HEK293 (cell line): Measurements from ENCODE around the gene B4GALNT3.

Experiments used
- CTCF ChIA-PET: fragments of 350-600 bp; formaldehyde crosslinking; extraction: SDS; loops from one replicate; lab custom pipeline; 2021; ENCODE audit warnings: antibody characterized with exemption; lab: Yijun Ruan, JAX
- POLR2A ChIA-PET: fragments of 300-600 bp; formaldehyde crosslinking; extraction: SDS; loops from one replicate; lab custom pipeline; 2020; ENCODE audit warnings: antibody characterized with exemption, inconsistent platforms; lab: Yijun Ruan, JAX
- H3K27ac ChIP-seq: fragments of 200-500 bp; sonication (Bioruptor generic); 2 replicates; pipeline ENCODE4 v1.5.1; 2014; ENCODE audit warnings: low read depth, low read length, control low read depth, inconsistent platforms; ENCODE audit errors: extremely low read depth
- H3K36me3 ChIP-seq, 2 experiments: fragments of 200-500 bp in 1 of 2; sonication (Bioruptor generic) in 1 of 2; 1 replicate in 1 of 2; 2 replicates in 1 of 2; pipeline ENCODE4 v1.5.1; 2014 to 2017; ENCODE audit warnings: inconsistent platforms in 2 of 2, low read length in 2 of 2; ENCODE audit not compliant: control insufficient read depth in 2 of 2, insufficient read depth in 1 of 2
- H3K4me1 ChIP-seq: fragments of 200-500 bp; sonication (Bioruptor generic); 2 replicates; pipeline ENCODE4 v1.5.1; 2014; ENCODE audit warnings: mild to moderate bottlenecking, low read length, inconsistent platforms; ENCODE audit not compliant: control insufficient read depth, insufficient read depth
- H3K4me3 ChIP-seq: 2 replicates; pipeline ENCODE4 v1.5.1; 2011; ENCODE audit warnings: low read depth, mild to moderate bottlenecking, control low read depth, low read length, moderate library complexity
- H3K9me3 ChIP-seq: fragments of 200-500 bp; sonication (Bioruptor generic); 2 replicates; pipeline ENCODE4 v1.5.1; 2014; ENCODE audit warnings: low read depth, low read length, inconsistent platforms; ENCODE audit not compliant: control insufficient read depth, insufficient read depth
- GLIS1 ChIP-seq: fragments of 450-650 bp; formaldehyde crosslinking; IDR thresholded peaks from 2 replicates; pipeline ENCODE4 v1.5.1; 2016; ENCODE audit warnings: missing biosample characterization, missing genetic modification characterization
- ZNF140 ChIP-seq: fragments of 450-650 bp; formaldehyde crosslinking; IDR thresholded peaks from 2 replicates; pipeline ENCODE4 v1.5.1; 2016; ENCODE audit warnings: missing biosample characterization, missing genetic modification characterization
- ZNF202 ChIP-seq: fragments of 450-650 bp; formaldehyde crosslinking; IDR thresholded peaks from 2 replicates; pipeline ENCODE4 v1.5.1; 2016; ENCODE audit warnings: missing biosample characterization, missing genetic modification characterization, borderline replicate concordance
- ZNF366 ChIP-seq: fragments of 450-650 bp; formaldehyde crosslinking; conservative IDR thresholded peaks from 2 replicates; pipeline ENCODE4 v1.5.1; 2016; ENCODE audit warnings: missing biosample characterization, missing genetic modification characterization
- ZNF501 ChIP-seq: fragments of 450-650 bp; formaldehyde crosslinking; IDR thresholded peaks from 2 replicates; pipeline ENCODE4 v1.5.1; 2016; ENCODE audit warnings: missing biosample characterization, missing genetic modification characterization
- ZNF521 ChIP-seq: fragments of 450-650 bp; formaldehyde crosslinking; IDR thresholded peaks from 2 replicates; pipeline ENCODE4 v1.5.1; 2017; ENCODE audit warnings: missing biosample characterization, mild to moderate bottlenecking, missing genetic modification characterization
- ZNF558 ChIP-seq: fragments of 450-650 bp; formaldehyde crosslinking; IDR thresholded peaks from 2 replicates; pipeline ENCODE4 v1.5.1; 2016; ENCODE audit warnings: missing biosample characterization, missing genetic modification characterization
- ZNF660 ChIP-seq: fragments of 450-650 bp; IDR thresholded peaks from 2 replicates; pipeline ENCODE4 v1.5.1; 2018; ENCODE audit warnings: missing biosample characterization, mild to moderate bottlenecking, missing genetic modification characterization
- ZNF670 ChIP-seq: fragments of 450-650 bp; formaldehyde crosslinking; IDR thresholded peaks from 2 replicates; pipeline ENCODE4 v1.5.1; 2016; ENCODE audit warnings: missing biosample characterization, missing genetic modification characterization, low read depth
- ZNF701 ChIP-seq: fragments of 450-650 bp; formaldehyde crosslinking; IDR thresholded peaks from 2 replicates; pipeline ENCODE4 v1.5.1; 2016; ENCODE audit warnings: missing biosample characterization, missing genetic modification characterization
- ZNF791 ChIP-seq: fragments of 450-650 bp; formaldehyde crosslinking; IDR thresholded peaks from 2 replicates; pipeline ENCODE4 v1.5.1; 2016; ENCODE audit warnings: missing biosample characterization, missing genetic modification characterization
- ZSCAN16 ChIP-seq: fragments of 450-650 bp; formaldehyde crosslinking; IDR thresholded peaks from 2 replicates; pipeline ENCODE4 v1.5.1; 2016; ENCODE audit warnings: missing biosample characterization, missing genetic modification characterization
- ZSCAN23 ChIP-seq: fragments of 450-650 bp; formaldehyde crosslinking; IDR thresholded peaks from 2 replicates; pipeline ENCODE4 v1.5.1; 2016; ENCODE audit warnings: missing biosample characterization, missing genetic modification characterization
- TF ChIP-seq, protein P1 (sequence below): fragments of 450-650 bp; formaldehyde crosslinking; IDR thresholded peaks from 2 replicates; pipeline ENCODE4 v1.5.1; 2016; ENCODE audit warnings: missing biosample characterization, missing genetic modification characterization, borderline replicate concordance
- TF ChIP-seq, protein P2 (sequence below): fragments of 450-650 bp; formaldehyde crosslinking; IDR thresholded peaks from 2 replicates; pipeline ENCODE4 v1.5.1; 2016; ENCODE audit warnings: missing biosample characterization, missing genetic modification characterization, low read depth
- TF ChIP-seq, protein P3 (sequence below): fragments of 450-650 bp; formaldehyde crosslinking; optimal IDR thresholded peaks from 2 replicates; pipeline ENCODE3; 2016; ENCODE audit warnings: missing biosample characterization, mild to moderate bottlenecking, missing genetic modification characterization
- TF ChIP-seq, protein P4 (sequence below): fragments of 450-650 bp; formaldehyde crosslinking; IDR thresholded peaks from 2 replicates; pipeline ENCODE4 v1.5.1; 2016; ENCODE audit warnings: missing biosample characterization, missing genetic modification characterization
- TF ChIP-seq, protein P5 (sequence below): fragments of 450-650 bp; formaldehyde crosslinking; IDR thresholded peaks from 2 replicates; pipeline ENCODE4 v1.5.1; 2016; ENCODE audit warnings: missing biosample characterization, missing genetic modification characterization, low read depth
- TF ChIP-seq, protein P6 (sequence below): fragments of 450-650 bp; formaldehyde crosslinking; conservative IDR thresholded peaks from 2 replicates; pipeline ENCODE4 v1.5.1; 2016; ENCODE audit warnings: low read depth, missing biosample characterization, missing genetic modification characterization

The B4GALNT3 gene

DNA sequence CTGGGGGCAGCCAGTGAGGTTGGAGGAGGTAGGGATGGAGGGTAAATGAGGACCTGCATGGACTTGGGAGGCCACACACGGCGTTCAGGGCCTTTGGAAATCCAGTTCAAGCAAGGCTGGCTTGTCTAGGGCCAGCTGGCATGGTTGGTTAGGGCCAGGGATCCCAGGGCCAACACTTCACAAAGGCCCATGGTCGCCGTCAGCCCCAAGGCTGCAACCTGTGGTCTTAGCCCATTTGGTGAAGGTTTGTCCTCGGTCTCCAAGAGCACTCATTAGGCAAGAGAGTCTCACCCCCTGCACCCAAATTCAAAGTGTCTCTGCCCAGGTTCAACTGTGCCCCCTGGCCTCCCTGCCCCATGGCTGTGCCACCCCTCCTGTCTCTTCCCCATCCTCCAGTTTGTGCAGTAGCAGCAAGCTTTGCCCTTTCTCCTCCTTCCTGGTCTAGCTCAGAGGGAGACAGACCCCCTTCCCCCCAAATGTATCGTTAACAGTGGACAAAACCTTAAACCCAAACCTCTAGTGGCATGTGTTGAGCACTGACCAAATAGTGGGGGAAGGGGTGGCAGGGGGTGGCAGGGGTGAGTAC, 109.4 kb downstream of the B4GALNT3 start:
- H3K36me3 ChIP-seq: peaks cover 0 to 2% of the 10 kb centered on the region in 2 experiments; a peak in 1 of 3 replicates
- TF ChIP-seq ZSCAN16 (tag by site-specific recombination): no peak
- POLR2A ChIA-PET: interaction anchor here (1.9 kb wide), 1 partner anchor 182 kb away, joined by 11 read pairs; the partner anchor contains the start of gene WNK1
- H3K4me3 ChIP-seq: no peak overlapping the region
- CTCF ChIA-PET: interaction anchor here (0.6 to 3.9 kb wide), 14 partner anchors 11 to 529 kb away, joined by 3 to 39 read pairs (median 3); partner anchors contain the start of gene RAD52
- H3K9me3 ChIP-seq: no peaks in the 10 kb centered on the region
- H3K27ac ChIP-seq: no peak overlapping the region
- peaks cover 6% of the 10 kb centered on the region for H3K4me1 ChIP-seq

DNA sequence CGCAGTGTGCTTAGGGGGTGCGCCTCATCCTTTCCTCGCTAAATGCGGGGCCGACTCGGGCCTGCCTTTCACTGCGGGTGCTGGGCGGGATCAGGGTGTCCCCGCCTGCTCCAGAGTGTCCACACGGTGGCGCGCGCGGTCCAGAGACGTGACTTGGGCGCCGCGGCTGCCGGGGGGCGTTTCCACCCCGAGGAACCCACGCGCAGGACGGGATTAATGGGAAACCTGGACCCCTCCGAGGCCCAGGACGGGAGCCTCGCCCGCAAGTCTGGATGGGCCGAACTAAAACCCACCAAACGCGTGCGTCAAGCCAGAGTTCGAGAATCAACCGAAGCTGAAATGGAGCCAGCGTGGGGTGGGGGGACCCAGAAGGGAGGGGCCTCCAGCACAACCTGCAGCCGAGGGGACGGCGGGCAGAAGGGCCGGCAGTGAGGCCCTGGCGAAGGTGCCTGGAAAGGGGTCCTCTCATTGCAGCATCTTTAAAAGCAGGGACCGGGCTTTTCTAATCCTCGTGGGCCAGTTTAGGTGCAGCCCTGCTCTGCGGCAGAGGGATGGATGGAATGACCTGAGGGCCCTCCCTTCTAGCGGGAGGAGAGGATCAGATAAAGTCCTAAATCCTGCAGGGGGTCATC, 110.2 kb downstream of the B4GALNT3 start:
- Histone ChIP-seq H3K36me3 (no peaks in the 10 kb centered on the region), H3K9me3 (no peaks in the 10 kb centered on the region), H3K27ac (peak overlapping the region; percentile 52; the same call in 1 of the 2 replicates), H3K4me3 (peak overlapping the region; percentile 63), H3K4me1 (peaks cover 6% of the 10 kb centered on the region)
- ChIA-PET POLR2A (interaction anchor here (1.2 to 1.9 kb wide), 2 partner anchors 182 to 184 kb away, joined by 3 to 11 read pairs; partner anchors contain the start of gene WNK1), CTCF (interaction anchor here (0.7 to 3.9 kb wide), 22 partner anchors 11 to 548 kb away, joined by 3 to 39 read pairs (median 4); partner anchors contain the start of gene RAD52)
- TF ChIP-seq ZNF791 (no peak), ZNF501 (tag by site-specific recombination) (peak; percentile 79), ZNF558 (tag by site-specific recombination) (no peak), GLIS1 (tag by site-specific recombination) (peak; percentile 60), ZNF701 (tag by site-specific recombination) (no peak), ZNF366 (tag by site-specific recombination) (peak; percentile 17; the same call in 1 of the 2 replicates), ZNF670 (tag by site-specific recombination) (no peak), ZSCAN23 (no peak), ZNF202 (tag by site-specific recombination) (no peak), ZNF521 (tag by site-specific recombination) (no peak), ZNF140 (no peak), ZNF660 (tag by site-specific recombination) (peak; percentile 85)
- TF ChIP-seq, protein P1, sequence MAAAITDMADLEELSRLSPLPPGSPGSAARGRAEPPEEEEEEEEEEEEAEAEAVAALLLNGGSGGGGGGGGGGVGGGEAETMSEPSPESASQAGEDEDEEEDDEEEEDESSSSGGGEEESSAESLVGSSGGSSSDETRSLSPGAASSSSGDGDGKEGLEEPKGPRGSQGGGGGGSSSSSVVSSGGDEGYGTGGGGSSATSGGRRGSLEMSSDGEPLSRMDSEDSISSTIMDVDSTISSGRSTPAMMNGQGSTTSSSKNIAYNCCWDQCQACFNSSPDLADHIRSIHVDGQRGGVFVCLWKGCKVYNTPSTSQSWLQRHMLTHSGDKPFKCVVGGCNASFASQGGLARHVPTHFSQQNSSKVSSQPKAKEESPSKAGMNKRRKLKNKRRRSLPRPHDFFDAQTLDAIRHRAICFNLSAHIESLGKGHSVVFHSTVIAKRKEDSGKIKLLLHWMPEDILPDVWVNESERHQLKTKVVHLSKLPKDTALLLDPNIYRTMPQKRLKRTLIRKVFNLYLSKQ: no peak
- TF ChIP-seq, protein P2, sequence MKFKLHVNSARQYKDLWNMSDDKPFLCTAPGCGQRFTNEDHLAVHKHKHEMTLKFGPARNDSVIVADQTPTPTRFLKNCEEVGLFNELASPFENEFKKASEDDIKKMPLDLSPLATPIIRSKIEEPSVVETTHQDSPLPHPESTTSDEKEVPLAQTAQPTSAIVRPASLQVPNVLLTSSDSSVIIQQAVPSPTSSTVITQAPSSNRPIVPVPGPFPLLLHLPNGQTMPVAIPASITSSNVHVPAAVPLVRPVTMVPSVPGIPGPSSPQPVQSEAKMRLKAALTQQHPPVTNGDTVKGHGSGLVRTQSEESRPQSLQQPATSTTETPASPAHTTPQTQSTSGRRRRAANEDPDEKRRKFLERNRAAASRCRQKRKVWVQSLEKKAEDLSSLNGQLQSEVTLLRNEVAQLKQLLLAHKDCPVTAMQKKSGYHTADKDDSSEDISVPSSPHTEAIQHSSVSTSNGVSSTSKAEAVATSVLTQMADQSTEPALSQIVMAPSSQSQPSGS (tag by site-specific recombination): no peak
- TF ChIP-seq, protein P3, sequence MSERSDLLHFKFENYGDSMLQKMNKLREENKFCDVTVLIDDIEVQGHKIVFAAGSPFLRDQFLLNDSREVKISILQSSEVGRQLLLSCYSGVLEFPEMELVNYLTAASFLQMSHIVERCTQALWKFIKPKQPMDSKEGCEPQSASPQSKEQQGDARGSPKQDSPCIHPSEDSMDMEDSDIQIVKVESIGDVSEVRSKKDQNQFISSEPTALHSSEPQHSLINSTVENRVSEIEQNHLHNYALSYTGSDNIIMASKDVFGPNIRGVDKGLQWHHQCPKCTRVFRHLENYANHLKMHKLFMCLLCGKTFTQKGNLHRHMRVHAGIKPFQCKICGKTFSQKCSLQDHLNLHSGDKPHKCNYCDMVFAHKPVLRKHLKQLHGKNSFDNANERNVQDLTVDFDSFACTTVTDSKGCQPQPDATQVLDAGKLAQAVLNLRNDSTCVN (tag by site-specific recombination): peak; percentile 72
- TF ChIP-seq, protein P4, sequence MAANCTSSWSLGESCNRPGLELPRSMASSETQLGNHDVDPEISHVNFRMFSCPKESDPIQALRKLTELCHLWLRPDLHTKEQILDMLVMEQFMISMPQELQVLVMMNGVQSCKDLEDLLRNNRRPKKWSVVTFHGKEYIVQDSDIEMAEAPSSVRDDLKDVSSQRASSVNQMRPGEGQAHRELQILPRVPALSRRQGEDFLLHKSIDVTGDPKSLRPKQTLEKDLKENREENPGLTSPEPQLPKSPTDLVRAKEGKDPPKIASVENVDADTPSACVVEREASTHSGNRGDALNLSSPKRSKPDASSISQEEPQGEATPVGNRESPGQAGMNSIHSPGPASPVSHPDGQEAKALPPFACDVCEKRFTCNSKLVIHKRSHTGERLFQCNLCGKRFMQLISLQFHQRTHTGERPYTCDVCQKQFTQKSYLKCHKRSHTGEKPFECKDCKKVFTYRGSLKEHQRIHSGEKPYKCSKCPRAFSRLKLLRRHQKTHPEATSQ (tag by site-specific recombination): no peak
- TF ChIP-seq, protein P5, sequence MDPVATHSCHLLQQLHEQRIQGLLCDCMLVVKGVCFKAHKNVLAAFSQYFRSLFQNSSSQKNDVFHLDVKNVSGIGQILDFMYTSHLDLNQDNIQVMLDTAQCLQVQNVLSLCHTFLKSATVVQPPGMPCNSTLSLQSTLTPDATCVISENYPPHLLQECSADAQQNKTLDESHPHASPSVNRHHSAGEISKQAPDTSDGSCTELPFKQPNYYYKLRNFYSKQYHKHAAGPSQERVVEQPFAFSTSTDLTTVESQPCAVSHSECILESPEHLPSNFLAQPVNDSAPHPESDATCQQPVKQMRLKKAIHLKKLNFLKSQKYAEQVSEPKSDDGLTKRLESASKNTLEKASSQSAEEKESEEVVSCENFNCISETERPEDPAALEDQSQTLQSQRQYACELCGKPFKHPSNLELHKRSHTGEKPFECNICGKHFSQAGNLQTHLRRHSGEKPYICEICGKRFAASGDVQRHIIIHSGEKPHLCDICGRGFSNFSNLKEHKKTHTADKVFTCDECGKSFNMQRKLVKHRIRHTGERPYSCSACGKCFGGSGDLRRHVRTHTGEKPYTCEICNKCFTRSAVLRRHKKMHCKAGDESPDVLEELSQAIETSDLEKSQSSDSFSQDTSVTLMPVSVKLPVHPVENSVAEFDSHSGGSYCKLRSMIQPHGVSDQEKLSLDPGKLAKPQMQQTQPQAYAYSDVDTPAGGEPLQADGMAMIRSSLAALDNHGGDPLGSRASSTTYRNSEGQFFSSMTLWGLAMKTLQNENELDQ (tag by site-specific recombination): no peak
- TF ChIP-seq, protein P6, sequence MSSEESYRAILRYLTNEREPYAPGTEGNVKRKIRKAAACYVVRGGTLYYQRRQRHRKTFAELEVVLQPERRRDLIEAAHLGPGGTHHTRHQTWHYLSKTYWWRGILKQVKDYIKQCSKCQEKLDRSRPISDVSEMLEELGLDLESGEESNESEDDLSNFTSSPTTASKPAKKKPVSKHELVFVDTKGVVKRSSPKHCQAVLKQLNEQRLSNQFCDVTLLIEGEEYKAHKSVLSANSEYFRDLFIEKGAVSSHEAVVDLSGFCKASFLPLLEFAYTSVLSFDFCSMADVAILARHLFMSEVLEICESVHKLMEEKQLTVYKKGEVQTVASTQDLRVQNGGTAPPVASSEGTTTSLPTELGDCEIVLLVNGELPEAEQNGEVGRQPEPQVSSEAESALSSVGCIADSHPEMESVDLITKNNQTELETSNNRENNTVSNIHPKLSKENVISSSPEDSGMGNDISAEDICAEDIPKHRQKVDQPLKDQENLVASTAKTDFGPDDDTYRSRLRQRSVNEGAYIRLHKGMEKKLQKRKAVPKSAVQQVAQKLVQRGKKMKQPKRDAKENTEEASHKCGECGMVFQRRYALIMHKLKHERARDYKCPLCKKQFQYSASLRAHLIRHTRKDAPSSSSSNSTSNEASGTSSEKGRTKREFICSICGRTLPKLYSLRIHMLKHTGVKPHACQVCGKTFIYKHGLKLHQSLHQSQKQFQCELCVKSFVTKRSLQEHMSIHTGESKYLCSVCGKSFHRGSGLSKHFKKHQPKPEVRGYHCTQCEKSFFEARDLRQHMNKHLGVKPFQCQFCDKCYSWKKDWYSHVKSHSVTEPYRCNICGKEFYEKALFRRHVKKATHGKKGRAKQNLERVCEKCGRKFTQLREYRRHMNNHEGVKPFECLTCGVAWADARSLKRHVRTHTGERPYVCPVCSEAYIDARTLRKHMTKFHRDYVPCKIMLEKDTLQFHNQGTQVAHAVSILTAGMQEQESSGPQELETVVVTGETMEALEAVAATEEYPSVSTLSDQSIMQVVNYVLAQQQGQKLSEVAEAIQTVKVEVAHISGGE (tag by site-specific recombination): no peak
